Fibroblast of lung (primary cell): Measurements from ENCODE around the gene HCN3.

Experiments used
- EZH2 ChIP-seq: IDR thresholded peaks from 2 replicates; pipeline ENCODE4 v1.5.1; 2012; ENCODE audit warnings: low read length, control low read depth, mild to moderate bottlenecking; ENCODE audit errors: missing control alignments
- TF ChIP-seq, protein P1 (sequence below), 2 donors: IDR thresholded peaks in 1 of 2; conservative IDR thresholded peaks in 1 of 2; 1 replicate in 1 of 2; 2 replicates in 1 of 2; pipeline ENCODE4 v1.5.1; 2011 to 2012; ENCODE audit warnings: low read length in 2 of 2, control low read depth in 1 of 2, inconsistent platforms in 1 of 2, low read depth in 1 of 2, mild to moderate bottlenecking in 1 of 2

DNA sequence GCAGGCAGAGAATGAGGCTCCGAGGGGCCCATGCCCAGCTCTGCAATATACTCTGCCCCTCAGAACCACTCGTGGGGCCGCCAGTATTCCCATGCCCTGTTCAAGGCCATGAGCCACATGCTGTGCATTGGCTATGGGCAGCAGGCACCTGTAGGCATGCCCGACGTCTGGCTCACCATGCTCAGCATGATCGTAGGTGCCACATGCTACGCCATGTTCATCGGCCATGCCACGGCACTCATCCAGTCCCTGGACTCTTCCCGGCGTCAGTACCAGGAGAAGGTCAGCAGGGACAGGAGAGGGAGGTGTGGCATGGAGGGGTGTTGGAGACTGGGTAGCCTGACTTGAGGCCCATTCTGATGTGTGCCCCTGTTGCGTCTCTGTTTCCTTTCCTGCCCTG is 7.2 kb downstream of the HCN3 start:
- TF ChIP-seq, protein P1, sequence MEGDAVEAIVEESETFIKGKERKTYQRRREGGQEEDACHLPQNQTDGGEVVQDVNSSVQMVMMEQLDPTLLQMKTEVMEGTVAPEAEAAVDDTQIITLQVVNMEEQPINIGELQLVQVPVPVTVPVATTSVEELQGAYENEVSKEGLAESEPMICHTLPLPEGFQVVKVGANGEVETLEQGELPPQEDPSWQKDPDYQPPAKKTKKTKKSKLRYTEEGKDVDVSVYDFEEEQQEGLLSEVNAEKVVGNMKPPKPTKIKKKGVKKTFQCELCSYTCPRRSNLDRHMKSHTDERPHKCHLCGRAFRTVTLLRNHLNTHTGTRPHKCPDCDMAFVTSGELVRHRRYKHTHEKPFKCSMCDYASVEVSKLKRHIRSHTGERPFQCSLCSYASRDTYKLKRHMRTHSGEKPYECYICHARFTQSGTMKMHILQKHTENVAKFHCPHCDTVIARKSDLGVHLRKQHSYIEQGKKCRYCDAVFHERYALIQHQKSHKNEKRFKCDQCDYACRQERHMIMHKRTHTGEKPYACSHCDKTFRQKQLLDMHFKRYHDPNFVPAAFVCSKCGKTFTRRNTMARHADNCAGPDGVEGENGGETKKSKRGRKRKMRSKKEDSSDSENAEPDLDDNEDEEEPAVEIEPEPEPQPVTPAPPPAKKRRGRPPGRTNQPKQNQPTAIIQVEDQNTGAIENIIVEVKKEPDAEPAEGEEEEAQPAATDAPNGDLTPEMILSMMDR (conservative IDR thresholded peaks at IDR 0.05 in 1 of 2, IDR thresholded peaks at IDR 0.05 in 1 of 2; ENCODE audit: low read depth in 1 of 2, low read length in 2 of 2): no peak
- TF ChIP-seq EZH2: no peak
